ENCODE results near the gene ARHGAP45. TPM values are rescaled to one million over a fixed set of nuclear protein-coding genes. Genes with fewer than 3 reads are reported as not detected.

Gene ARHGAP45
- total RNA-seq, 1 donor from 2014 or later = 0.57 TPM

DNA sequence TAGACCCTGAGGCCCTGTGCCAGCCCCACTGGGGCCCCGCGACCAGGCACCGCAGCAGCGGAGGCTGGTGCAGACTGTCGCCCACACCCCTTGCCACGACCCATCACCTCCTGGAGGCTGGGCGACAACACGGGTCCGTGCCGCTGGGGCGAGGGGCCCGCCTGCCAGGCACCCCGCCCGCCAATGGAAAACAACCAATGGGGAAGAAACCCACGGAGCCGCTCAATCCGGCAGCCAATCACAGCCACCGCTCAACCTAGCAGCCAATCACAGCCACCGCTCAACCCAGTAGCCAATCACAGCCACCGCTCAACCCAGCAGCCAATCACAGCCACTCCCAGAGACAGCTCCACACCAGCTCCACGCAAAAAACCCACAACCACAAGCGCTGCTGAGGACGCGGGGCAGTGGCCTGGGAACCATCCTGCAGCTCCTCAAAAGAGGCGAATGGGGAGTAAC, 66.5 kb downstream of the ARHGAP45 start:
- Mint-ChIP-seq H3K36me3 (ENCODE audit: low read depth) (no peaks in the 10 kb centered on the region), H3K27ac (ENCODE audit: unreplicated experiment) (no peak overlapping the region), H3K9me3 (ENCODE audit: low read depth) (no peaks in the 10 kb centered on the region), H3K4me1 (ENCODE audit: low read depth) (peaks cover 28% of the 10 kb centered on the region), H3K4me3 (ENCODE audit: unreplicated experiment) (no peak overlapping the region), H3K27me3 (ENCODE audit: low read depth) (no peaks in the 10 kb centered on the region)
- TF ChIP-seq, protein P1, sequence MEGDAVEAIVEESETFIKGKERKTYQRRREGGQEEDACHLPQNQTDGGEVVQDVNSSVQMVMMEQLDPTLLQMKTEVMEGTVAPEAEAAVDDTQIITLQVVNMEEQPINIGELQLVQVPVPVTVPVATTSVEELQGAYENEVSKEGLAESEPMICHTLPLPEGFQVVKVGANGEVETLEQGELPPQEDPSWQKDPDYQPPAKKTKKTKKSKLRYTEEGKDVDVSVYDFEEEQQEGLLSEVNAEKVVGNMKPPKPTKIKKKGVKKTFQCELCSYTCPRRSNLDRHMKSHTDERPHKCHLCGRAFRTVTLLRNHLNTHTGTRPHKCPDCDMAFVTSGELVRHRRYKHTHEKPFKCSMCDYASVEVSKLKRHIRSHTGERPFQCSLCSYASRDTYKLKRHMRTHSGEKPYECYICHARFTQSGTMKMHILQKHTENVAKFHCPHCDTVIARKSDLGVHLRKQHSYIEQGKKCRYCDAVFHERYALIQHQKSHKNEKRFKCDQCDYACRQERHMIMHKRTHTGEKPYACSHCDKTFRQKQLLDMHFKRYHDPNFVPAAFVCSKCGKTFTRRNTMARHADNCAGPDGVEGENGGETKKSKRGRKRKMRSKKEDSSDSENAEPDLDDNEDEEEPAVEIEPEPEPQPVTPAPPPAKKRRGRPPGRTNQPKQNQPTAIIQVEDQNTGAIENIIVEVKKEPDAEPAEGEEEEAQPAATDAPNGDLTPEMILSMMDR (IDR thresholded peaks at IDR 0.05) = no peak
- DNase-seq (ENCODE audit: low spot score) = no peak

DNA sequence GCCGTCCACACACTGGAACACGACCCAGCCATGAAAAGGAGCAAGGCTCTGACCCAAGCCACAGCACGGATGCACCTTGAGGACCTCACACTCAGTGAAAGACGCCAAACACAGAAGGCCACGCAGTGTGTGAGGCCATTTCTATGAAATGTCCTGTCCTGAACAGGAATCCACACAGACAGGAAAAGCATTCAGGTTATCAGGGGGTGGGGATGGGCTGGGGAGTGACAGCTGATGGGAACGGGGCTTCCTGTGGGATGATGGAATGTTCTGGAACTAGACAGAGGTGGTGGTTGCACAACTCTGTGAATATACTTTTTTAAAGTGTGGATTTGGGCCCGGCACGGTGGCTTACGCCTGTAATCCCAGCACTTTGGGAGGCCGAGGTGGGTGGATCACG, 67.5 kb downstream of the ARHGAP45 start:
- Mint-ChIP-seq H3K4me3 (ENCODE audit: unreplicated experiment) (no peak overlapping the region), H3K27me3 (ENCODE audit: low read depth) (no peaks in the 10 kb centered on the region), H3K27ac (ENCODE audit: unreplicated experiment) (peak overlapping the region; percentile 36), H3K4me1 (ENCODE audit: low read depth) (peaks cover 28% of the 10 kb centered on the region), H3K36me3 (ENCODE audit: low read depth) (peaks cover 4% of the 10 kb centered on the region), H3K9me3 (ENCODE audit: low read depth) (no peaks in the 10 kb centered on the region)
- no peak for DNase-seq (ENCODE audit: low spot score)
- TF ChIP-seq, protein P1 (IDR thresholded peaks at IDR 0.05) = no peak

DNA sequence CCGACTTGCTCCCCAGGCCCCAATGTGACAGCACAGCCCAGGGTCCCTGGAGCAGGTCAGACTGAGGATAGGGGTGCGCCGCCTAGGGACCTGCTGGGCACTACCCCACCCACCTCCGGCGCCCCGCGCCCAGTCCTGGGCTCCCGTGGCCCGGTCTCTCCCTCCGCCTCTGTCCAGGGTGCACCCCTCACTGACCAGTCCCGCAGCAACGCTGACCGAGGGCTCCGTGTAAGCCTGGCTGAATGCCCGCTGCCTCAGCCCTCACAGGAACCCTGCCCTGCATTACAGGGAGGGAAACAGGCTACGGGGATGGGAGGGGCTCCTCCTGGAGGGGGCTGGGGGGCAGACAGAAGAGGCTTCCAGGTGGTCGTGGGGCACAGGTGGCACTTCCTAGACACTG, 68.5 kb downstream of the ARHGAP45 start:
- H3K9me3 Mint-ChIP-seq (ENCODE audit: low read depth) = no peaks in the 10 kb centered on the region
- peaks cover 6% of the 10 kb centered on the region for H3K36me3 Mint-ChIP-seq (ENCODE audit: low read depth)
- TF ChIP-seq, protein P1 (IDR thresholded peaks at IDR 0.05) = no peak
- H3K27me3 Mint-ChIP-seq (ENCODE audit: low read depth) = no peaks in the 10 kb centered on the region
- H3K4me3 Mint-ChIP-seq (ENCODE audit: unreplicated experiment) = no peak overlapping the region
- no peak overlapping the region for H3K27ac Mint-ChIP-seq (ENCODE audit: unreplicated experiment)
- DNase-seq (ENCODE audit: low spot score) = no peak
- H3K4me1 Mint-ChIP-seq (ENCODE audit: low read depth) = peaks cover 21% of the 10 kb centered on the region

DNA sequence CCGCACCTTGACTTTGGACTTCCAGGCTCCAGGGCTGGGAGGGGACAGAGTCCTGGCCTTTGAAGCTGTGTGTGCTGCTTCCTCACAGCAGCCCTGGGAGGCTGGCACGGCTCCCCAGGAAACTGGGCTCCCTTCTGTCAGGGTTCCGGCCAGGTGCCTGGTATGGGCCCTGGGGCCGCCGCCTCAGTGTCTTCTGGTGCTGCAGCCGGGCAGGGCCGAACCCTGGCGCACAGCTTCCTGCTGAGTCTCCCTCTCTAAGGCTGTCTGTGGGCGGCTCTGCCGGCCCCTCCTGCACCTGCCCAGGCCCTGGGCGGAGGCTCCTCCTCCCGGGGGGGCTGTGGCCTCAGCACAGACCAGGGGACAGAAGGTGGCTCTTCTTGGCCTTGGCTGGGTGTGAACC, 69.2 kb downstream of the ARHGAP45 start:
- TF ChIP-seq, protein P1 (IDR thresholded peaks at IDR 0.05) = no peak
- DNase-seq (ENCODE audit: low spot score) = no peak
- Mint-ChIP-seq H3K36me3 (ENCODE audit: low read depth) (peaks cover 9% of the 10 kb centered on the region), H3K4me3 (ENCODE audit: unreplicated experiment) (no peak overlapping the region), H3K9me3 (ENCODE audit: low read depth) (no peaks in the 10 kb centered on the region), H3K27ac (ENCODE audit: unreplicated experiment) (no peak overlapping the region), H3K27me3 (ENCODE audit: low read depth) (no peaks in the 10 kb centered on the region), H3K4me1 (ENCODE audit: low read depth) (peaks cover 13% of the 10 kb centered on the region)

Other genes starting within 250 kb of the ARHGAP45 start
- gene PLPPR3, start 245.2 kb upstream of the ARHGAP45 start, total RNA-seq = 5.4 to 6.8 TPM (median 6.0 TPM) in 3 replicates
- gene AZU1, start 239.3 kb upstream of the ARHGAP45 start, total RNA-seq = 0.37 to 0.51 TPM in 2 of 3 replicates, not detected in the other
- not detected in 3 replicates for gene PRTN3, start 226.2 kb upstream of the ARHGAP45 start, total RNA-seq
- not detected in 3 replicates for gene ELANE, start 214.9 kb upstream of the ARHGAP45 start, total RNA-seq
- 1.1 to 17.9 TPM (median 1.8 TPM) in 3 replicates for gene CFD, start 207.5 kb upstream of the ARHGAP45 start, total RNA-seq
- 47.0 to 53.9 TPM (median 53.1 TPM) in 3 replicates for gene MED16, start 174.0 kb upstream of the ARHGAP45 start, total RNA-seq
- not detected in 3 replicates for gene RNU6-9, start 173.7 kb upstream of the ARHGAP45 start, total RNA-seq
- gene R3HDM4, start 153.9 kb upstream of the ARHGAP45 start, total RNA-seq = 47.1 to 52.2 TPM (median 48.4 TPM) in 3 replicates
- 0.17 to 0.38 TPM (median 0.24 TPM) in 3 replicates for gene KISS1R, start 149.8 kb upstream of the ARHGAP45 start, total RNA-seq
- gene ARID3A, start 141.1 kb upstream of the ARHGAP45 start, total RNA-seq = 6.6 to 10.0 TPM (median 8.8 TPM) in 3 replicates
- gene WDR18, start 82.8 kb upstream of the ARHGAP45 start, total RNA-seq = 42.1 to 48.5 TPM (median 48.0 TPM) in 3 replicates
- gene GRIN3B, start 66.7 kb upstream of the ARHGAP45 start, total RNA-seq = 0.31 to 0.67 TPM (median 0.33 TPM) in 3 replicates
- 120 to 130 TPM (median 120 TPM) in 3 replicates for gene TMEM259, start 46.0 kb upstream of the ARHGAP45 start, total RNA-seq
- not detected in 3 replicates for gene RNU6-2, start 45.6 kb upstream of the ARHGAP45 start, total RNA-seq
- 258 to 363 TPM (median 357 TPM) in 3 replicates for gene CNN2, start 40.6 kb upstream of the ARHGAP45 start, total RNA-seq
- 6.7 to 15.9 TPM (median 8.9 TPM) in 3 replicates for gene ABCA7, start 27.1 kb upstream of the ARHGAP45 start, total RNA-seq
- gene POLR2E, start 28.2 kb downstream of the ARHGAP45 start, total RNA-seq = 110 to 119 TPM (median 113 TPM) in 3 replicates
- gene GPX4, start 36.8 kb downstream of the ARHGAP45 start, total RNA-seq = 240 to 246 TPM (median 245 TPM) in 3 replicates
- gene SBNO2, start 107.1 kb downstream of the ARHGAP45 start, total RNA-seq = 25.9 to 46.0 TPM (median 45.6 TPM) in 3 replicates
- 41.1 to 44.5 TPM (median 42.3 TPM) in 3 replicates for gene STK11, start 138.6 kb downstream of the ARHGAP45 start, total RNA-seq
- gene CBARP, start 170.8 kb downstream of the ARHGAP45 start, total RNA-seq = 4.8 to 9.0 TPM (median 7.6 TPM) in 3 replicates
- 110 to 125 TPM (median 122 TPM) in 3 replicates for gene ATP5F1D, start 174.6 kb downstream of the ARHGAP45 start, total RNA-seq
- gene MIDN, start 181.4 kb downstream of the ARHGAP45 start, total RNA-seq = 64.5 to 75.3 TPM (median 68.3 TPM) in 3 replicates
- gene CIRBP, start 202.2 kb downstream of the ARHGAP45 start, total RNA-seq = 295 to 320 TPM (median 303 TPM) in 3 replicates
- gene FAM174C, start 208.4 kb downstream of the ARHGAP45 start, total RNA-seq = 32.7 to 41.3 TPM (median 36.1 TPM) in 3 replicates
- 7.0 to 7.9 TPM (median 7.2 TPM) in 3 replicates for gene EFNA2, start 218.7 kb downstream of the ARHGAP45 start, total RNA-seq

Measured in chondrocyte (in vitro differentiated cells).